Panc1 (cell line): ENCODE measurements around the gene YDJC.

Experiments
- POLR2AphosphoS5 ChIP-seq: IDR thresholded peaks from 2 replicates; pipeline ENCODE4 v1.6.1; 2012; ENCODE audit warnings: mild to moderate bottlenecking, low read depth, low read length, moderate library complexity
- TCF7L2 ChIP-seq: IDR thresholded peaks from 2 replicates; pipeline ENCODE4 v1.6.1; 2011; ENCODE audit warnings: mild to moderate bottlenecking, low read depth, low read length, inconsistent platforms
- TF ChIP-seq, protein P1 (sequence below): fragments of 450-650 bp; IDR thresholded peaks from 2 replicates; pipeline ENCODE4 v1.5.1; 2017; ENCODE audit warnings: mild to moderate bottlenecking
- TF ChIP-seq, protein P2 (sequence below), 2 experiments: IDR thresholded peaks; 2 replicates each; pipeline ENCODE4 v1.6.1; 2011 to 2012; ENCODE audit warnings: low read depth in 2 of 2, control low read depth in 1 of 2, low read length in 1 of 2, mild to moderate bottlenecking in 1 of 2, moderate library complexity in 1 of 2; ENCODE audit not compliant: insufficient read depth in 1 of 2

DNA sequence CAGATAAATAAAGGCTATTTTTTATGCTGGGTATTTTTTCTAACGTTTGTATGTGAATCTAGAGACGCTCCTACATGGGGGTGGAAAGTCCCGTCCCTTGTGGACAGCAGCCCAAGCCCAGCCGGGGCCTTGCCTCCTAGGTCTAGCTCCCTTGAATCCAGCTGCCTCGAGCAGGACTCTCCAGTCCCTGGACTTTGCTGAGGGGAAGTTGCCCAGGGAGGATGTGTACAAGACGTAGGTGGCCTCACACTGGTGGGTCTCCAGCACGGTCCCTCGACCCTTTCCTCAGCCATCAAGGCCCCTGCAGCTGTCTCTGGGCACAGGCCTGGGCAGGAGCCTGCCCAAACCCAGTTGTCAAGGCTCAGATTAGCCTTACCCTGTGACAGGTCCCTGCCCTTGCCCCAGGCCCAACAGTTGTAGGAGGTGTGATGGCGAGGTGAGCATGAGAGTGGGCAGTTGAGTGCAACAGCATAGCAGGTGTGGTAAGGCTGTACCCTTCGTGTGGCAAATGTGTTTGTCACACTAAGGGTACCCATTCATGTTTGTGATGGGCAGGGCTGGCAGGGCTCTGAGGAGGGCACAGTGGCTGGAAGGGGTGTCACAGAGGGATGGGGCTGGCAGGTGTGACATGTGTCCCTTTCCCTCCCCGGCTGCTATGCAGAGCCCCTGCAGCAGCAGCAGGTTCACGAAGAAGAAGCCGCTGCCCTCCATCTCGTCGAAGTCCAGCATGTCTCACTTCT, 6.1 kb upstream of the YDJC start:
- TF ChIP-seq, protein P1, sequence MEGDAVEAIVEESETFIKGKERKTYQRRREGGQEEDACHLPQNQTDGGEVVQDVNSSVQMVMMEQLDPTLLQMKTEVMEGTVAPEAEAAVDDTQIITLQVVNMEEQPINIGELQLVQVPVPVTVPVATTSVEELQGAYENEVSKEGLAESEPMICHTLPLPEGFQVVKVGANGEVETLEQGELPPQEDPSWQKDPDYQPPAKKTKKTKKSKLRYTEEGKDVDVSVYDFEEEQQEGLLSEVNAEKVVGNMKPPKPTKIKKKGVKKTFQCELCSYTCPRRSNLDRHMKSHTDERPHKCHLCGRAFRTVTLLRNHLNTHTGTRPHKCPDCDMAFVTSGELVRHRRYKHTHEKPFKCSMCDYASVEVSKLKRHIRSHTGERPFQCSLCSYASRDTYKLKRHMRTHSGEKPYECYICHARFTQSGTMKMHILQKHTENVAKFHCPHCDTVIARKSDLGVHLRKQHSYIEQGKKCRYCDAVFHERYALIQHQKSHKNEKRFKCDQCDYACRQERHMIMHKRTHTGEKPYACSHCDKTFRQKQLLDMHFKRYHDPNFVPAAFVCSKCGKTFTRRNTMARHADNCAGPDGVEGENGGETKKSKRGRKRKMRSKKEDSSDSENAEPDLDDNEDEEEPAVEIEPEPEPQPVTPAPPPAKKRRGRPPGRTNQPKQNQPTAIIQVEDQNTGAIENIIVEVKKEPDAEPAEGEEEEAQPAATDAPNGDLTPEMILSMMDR: no peak
- TF ChIP-seq TCF7L2 (no peak), POLR2AphosphoS5 (no peak)
- TF ChIP-seq, protein P2, sequence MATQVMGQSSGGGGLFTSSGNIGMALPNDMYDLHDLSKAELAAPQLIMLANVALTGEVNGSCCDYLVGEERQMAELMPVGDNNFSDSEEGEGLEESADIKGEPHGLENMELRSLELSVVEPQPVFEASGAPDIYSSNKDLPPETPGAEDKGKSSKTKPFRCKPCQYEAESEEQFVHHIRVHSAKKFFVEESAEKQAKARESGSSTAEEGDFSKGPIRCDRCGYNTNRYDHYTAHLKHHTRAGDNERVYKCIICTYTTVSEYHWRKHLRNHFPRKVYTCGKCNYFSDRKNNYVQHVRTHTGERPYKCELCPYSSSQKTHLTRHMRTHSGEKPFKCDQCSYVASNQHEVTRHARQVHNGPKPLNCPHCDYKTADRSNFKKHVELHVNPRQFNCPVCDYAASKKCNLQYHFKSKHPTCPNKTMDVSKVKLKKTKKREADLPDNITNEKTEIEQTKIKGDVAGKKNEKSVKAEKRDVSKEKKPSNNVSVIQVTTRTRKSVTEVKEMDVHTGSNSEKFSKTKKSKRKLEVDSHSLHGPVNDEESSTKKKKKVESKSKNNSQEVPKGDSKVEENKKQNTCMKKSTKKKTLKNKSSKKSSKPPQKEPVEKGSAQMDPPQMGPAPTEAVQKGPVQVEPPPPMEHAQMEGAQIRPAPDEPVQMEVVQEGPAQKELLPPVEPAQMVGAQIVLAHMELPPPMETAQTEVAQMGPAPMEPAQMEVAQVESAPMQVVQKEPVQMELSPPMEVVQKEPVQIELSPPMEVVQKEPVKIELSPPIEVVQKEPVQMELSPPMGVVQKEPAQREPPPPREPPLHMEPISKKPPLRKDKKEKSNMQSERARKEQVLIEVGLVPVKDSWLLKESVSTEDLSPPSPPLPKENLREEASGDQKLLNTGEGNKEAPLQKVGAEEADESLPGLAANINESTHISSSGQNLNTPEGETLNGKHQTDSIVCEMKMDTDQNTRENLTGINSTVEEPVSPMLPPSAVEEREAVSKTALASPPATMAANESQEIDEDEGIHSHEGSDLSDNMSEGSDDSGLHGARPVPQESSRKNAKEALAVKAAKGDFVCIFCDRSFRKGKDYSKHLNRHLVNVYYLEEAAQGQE (IDR thresholded peaks at IDR 0.05; ENCODE audit: insufficient read depth in 1 of 2, low read depth in 2 of 2, low read length in 1 of 2): no peak
